GM13977 (cell line): Measurements from ENCODE around the gene AP2A1.
"Not testable (repeated sequence)": the region's sequence is repeated elsewhere in the genome, so short reads cannot be mapped to it uniquely, and the experiment has no call there.

Experiments used
- DNase-seq: peaks from one replicate; pipeline ENCODE4 v3.0.0; 2012; ENCODE audit warnings: low spot score
- CTCF ChIP-seq: IDR thresholded peaks from 2 replicates; pipeline ENCODE4 v1.5.1; 2012; ENCODE audit warnings: mild to moderate bottlenecking, control low read depth; ENCODE audit not compliant: insufficient read depth; ENCODE audit errors: extremely low read depth, missing control alignments
- in situ Hi-C: fragments of 300-500 bp; cut with MboI; formaldehyde crosslinking; loops from one replicate; pipeline ENCODE4 v1.12.0; 2022; ENCODE audit warnings: low sequenced_read_pairs, low pct_unique_long_range_greater_than_20kb, mixed read lengths, inconsistent platforms; ENCODE audit not compliant: unreplicated experiment

The AP2A1 gene

GRCh38 chr19:49766930-49767299 lies at the start of gene AP2A1:
Gene AP2A1 (plus strand): TSS chr19:49767001. CDS start chr19:49767134, 133 bp downstream.
- no peak for DNase-seq
- TF ChIP-seq CTCF = no peak
- in situ Hi-C loops = no loop called here

- DNase-seq = no peak
- TF ChIP-seq CTCF = no peak
- in situ Hi-C loops = no loop called here
These were observed 48.3 kb upstream of the AP2A1 start for GRCh38 chr19:49718511-49718910.

DNA sequence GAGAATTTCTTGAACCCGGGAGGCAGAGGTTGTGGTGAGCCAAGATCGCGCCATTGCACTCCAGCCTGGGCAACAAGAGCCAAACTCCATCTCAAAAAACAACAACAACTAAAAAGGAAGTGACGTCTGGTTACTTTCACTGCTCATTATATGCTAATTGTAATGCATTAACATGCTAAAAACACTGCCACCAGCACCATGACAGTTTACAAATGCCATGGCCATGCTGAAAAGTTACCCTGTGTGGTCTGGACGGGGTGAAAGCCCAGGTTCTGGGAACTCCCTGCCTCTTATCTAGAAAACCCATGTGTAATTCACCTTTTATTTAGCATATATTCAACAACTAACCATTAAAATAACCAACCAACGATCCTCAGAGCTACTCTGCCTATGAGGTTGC lies 47.8 kb upstream of the AP2A1 start:
- DNase-seq = no peak

DNA sequence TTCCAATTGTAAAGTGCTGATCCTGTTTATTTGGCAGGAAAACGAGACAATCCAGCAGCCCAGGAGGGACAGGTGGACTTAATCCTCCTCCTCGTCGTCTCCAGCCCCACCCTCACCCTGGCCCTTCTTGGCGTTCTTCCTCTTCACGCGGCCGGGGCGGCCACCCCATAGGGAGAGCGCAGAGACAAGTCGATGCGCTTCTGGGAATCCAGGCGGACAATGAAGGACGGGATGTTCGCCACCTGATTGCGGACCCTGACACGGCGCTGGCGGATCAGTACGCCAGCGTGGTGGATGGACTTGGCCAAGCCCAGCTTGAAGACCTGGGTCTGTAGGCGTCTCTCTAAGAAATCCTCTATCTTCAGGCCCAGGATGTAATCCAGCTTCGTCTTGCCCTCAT lies 47.4 kb upstream of the AP2A1 start:
- in situ Hi-C loops, DNase-seq: not testable (repeated sequence)

More for the DNA sequence above, 47.8 kb upstream of the AP2A1 start:
- in situ Hi-C loops = no loop called here
- TF ChIP-seq CTCF = no peak

DNA sequence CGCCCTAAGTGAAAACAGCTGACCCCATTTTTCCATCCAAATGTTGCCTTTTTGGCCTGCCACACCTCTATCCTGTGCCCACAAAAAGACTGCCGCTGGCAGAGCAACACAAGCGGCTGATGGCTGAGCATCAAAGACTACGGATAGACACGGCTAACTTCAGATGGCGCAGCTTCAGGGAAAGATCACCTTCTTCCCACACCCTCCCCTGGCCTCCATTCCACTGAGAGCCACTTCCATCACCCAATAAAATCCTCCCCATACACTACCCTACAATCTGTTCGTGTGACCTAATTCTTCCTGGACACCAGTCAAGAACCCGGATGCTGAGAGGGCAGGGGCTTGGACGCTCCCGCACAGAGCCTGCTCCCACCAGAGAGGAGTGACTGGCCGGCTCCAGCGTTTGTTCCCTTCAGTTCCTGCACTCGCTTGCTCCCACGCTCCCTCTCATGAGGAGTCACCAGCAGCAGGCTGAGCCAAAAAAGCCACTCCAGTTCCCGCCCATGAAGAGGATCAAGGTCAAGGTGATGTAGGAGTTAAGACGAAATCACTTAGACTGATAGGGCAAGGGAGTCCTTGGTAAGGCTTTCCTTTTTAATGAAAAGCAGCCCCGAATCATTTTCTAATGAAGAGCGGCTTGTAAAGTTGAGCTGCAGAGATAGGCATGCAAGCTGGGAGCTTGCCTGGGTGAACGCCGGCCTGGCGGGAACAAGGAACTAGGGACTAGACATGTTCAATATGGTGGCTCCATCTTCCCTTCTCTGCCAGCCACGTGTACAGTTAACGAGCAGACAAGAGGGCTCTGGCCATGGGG lies 39.4 kb upstream of the AP2A1 start:
- no peak for DNase-seq
- no peak for TF ChIP-seq CTCF
- in situ Hi-C loops = no loop called here

- in situ Hi-C loops = no loop called here
- DNase-seq = no peak
These were observed 36.6 kb upstream of the AP2A1 start for GRCh38 chr19:49730166-49730565.

More at GRCh38 chr19:49730166-49730565, 36.6 kb upstream of the AP2A1 start:
- TF ChIP-seq CTCF = no peak
